ENCODE results near the gene RAVER2. TPM values are rescaled to one million over a fixed set of nuclear protein-coding genes. Genes with fewer than 3 reads are reported as not detected.

Gene RAVER2
- polyA plus RNA-seq, 3 donors, result 0.38 to 1.3 (median 0.69) TPM

GRCh38 chr1:64871256-64871655 is 126.4 kb downstream of the RAVER2 start:
- H3K4me3 ChIP-seq (replicated peaks in 1 of 3; ENCODE audit: low read depth in 2 of 3, low read length in 3 of 3), result no peak overlapping the region
- peaks cover 0 to 2% (median 2%) of the 10 kb centered on the region in 3 donors for H3K27me3 Mint-ChIP-seq (ENCODE audit: low read depth in 3 of 3)
- peaks cover 93% of the 10 kb centered on the region in 2 donors for H3K36me3 Mint-ChIP-seq
- no peaks in the 10 kb centered on the region for H3K9me3 Mint-ChIP-seq
- peak overlapping the region in 2 of 7 donors; percentile 1 to 20 for H3K27ac Mint-ChIP-seq
- intact Hi-C loops (cut with micrococcal nuclease), result no loop called here
- H4K20me1 ChIP-seq (ENCODE audit: insufficient read depth, low read length), result peaks cover 20% of the 10 kb centered on the region
- peaks cover 0 to under 1% of the 10 kb centered on the region in 2 donors for H3K4me1 ChIP-seq (ENCODE audit: control insufficient read depth in 1 of 2, insufficient read depth in 2 of 2, low read length in 2 of 2)
- no peak overlapping the region for H2AFZ ChIP-seq (ENCODE audit: insufficient read depth, low read depth, low read length, poor library complexity, severe bottlenecking)
- no peaks in the 10 kb centered on the region for H3K9me3 ChIP-seq (replicated peaks in 1 of 2; ENCODE audit: control insufficient read depth in 1 of 2, insufficient read depth in 1 of 2, low read length in 2 of 2)
- no peak for DNase-seq
- H3K9ac ChIP-seq (ENCODE audit: insufficient read depth, low read length, poor library complexity, severe bottlenecking), result no peak overlapping the region
- peaks cover 90 to 99% of the 10 kb centered on the region in 2 donors for H3K36me3 ChIP-seq (replicated peaks in 1 of 2; ENCODE audit: control insufficient read depth in 1 of 2, insufficient read depth in 2 of 2, low read length in 2 of 2)
- H3K4me2 ChIP-seq (replicated peaks; ENCODE audit: extremely low read depth, low read length, poor library complexity, severe bottlenecking), result no peak overlapping the region
- peaks cover 4% of the 10 kb centered on the region for H3K4me1 Mint-ChIP-seq
- no peaks in the 10 kb centered on the region for H3K79me2 ChIP-seq (ENCODE audit: insufficient read depth, low read length)
- TF ChIP-seq CTCF (IDR thresholded peaks at IDR 0.05), result no peak
- H3K27me3 ChIP-seq (ENCODE audit: control insufficient read depth in 2 of 2, insufficient read depth in 2 of 2, low read length in 2 of 2), result no peaks in the 10 kb centered on the region
- 60% methylated on average over 1 of the region's 8 CpGs for WGBS (ENCODE audit: insufficient coverage)
- H3K27ac ChIP-seq (ENCODE audit: low read depth in 1 of 2, low read length in 2 of 2), result no peak overlapping the region
- no peak overlapping the region for H3K4me3 Mint-ChIP-seq

GRCh38 chr1:64872067-64872466 is 127.2 kb downstream of the RAVER2 start:
- no peak for DNase-seq
- no peaks in the 10 kb centered on the region for H3K9me3 Mint-ChIP-seq
- H2AFZ ChIP-seq (ENCODE audit: insufficient read depth, low read depth, low read length, poor library complexity, severe bottlenecking), result no peak overlapping the region
- peaks cover 0 to 2% (median 2%) of the 10 kb centered on the region in 3 donors for H3K27me3 Mint-ChIP-seq (ENCODE audit: low read depth in 3 of 3)
- no peaks in the 10 kb centered on the region for H3K79me2 ChIP-seq (ENCODE audit: insufficient read depth, low read length)
- H3K27ac ChIP-seq (ENCODE audit: low read depth in 1 of 2, low read length in 2 of 2), result no peak overlapping the region
- H3K36me3 ChIP-seq (replicated peaks in 1 of 2; ENCODE audit: control insufficient read depth in 1 of 2, insufficient read depth in 2 of 2, low read length in 2 of 2), result peaks cover 90 to 99% of the 10 kb centered on the region in 2 donors
- H3K4me3 Mint-ChIP-seq, result no peak overlapping the region
- TF ChIP-seq CTCF (IDR thresholded peaks at IDR 0.05), result no peak
- peaks cover 20% of the 10 kb centered on the region for H4K20me1 ChIP-seq (ENCODE audit: insufficient read depth, low read length)
- H3K36me3 Mint-ChIP-seq, result peaks cover 95% of the 10 kb centered on the region in 2 donors
- no peak overlapping the region for H3K4me3 ChIP-seq (replicated peaks in 1 of 3; ENCODE audit: low read depth in 2 of 3, low read length in 3 of 3)
- no peaks in the 10 kb centered on the region for H3K4me1 ChIP-seq (ENCODE audit: control insufficient read depth in 1 of 2, insufficient read depth in 2 of 2, low read length in 2 of 2)
- intact Hi-C loops (cut with micrococcal nuclease), result no loop called here
- no CpG with 5 or more reads among the region's 1 CpG for WGBS (ENCODE audit: insufficient coverage)
- peaks cover 4% of the 10 kb centered on the region for H3K4me1 Mint-ChIP-seq
- H3K27me3 ChIP-seq (ENCODE audit: control insufficient read depth in 2 of 2, insufficient read depth in 2 of 2, low read length in 2 of 2), result no peaks in the 10 kb centered on the region
- no peak overlapping the region for H3K4me2 ChIP-seq (replicated peaks; ENCODE audit: extremely low read depth, low read length, poor library complexity, severe bottlenecking)
- no peak overlapping the region for H3K9ac ChIP-seq (ENCODE audit: insufficient read depth, low read length, poor library complexity, severe bottlenecking)
- peak overlapping the region in 1 of 7 donors; percentile 4 for H3K27ac Mint-ChIP-seq
- H3K9me3 ChIP-seq (replicated peaks in 1 of 2; ENCODE audit: control insufficient read depth in 1 of 2, insufficient read depth in 1 of 2, low read length in 2 of 2), result no peaks in the 10 kb centered on the region

All from CD14-positive monocyte (primary cell).